Measurements from ENCODE around the gene EHMT2.

The EHMT2 gene

GRCh38 chr6:31884528-31885035 lies 12.9 kb downstream of the EHMT2 start:
- H3K27ac ChIP-seq: no peak overlapping the region
- no peak for TF ChIP-seq ZFX (IDR thresholded peaks at IDR 0.05)
- TF ChIP-seq CTCF (conservative IDR thresholded peaks at IDR 0.05): no peak

- no peak for TF ChIP-seq CTCF (conservative IDR thresholded peaks at IDR 0.05)
- no peak for TF ChIP-seq ZFX (IDR thresholded peaks at IDR 0.05)
- H3K27ac ChIP-seq: no peak overlapping the region
Measured at GRCh38 chr6:31883676-31884075, 13.8 kb downstream of the EHMT2 start.

- TF ChIP-seq CTCF (conservative IDR thresholded peaks at IDR 0.05) (no peak), ZFX (IDR thresholded peaks at IDR 0.05) (no peak)
- H3K27ac ChIP-seq: no peak overlapping the region
Measured at GRCh38 chr6:31882344-31882743, 15.2 kb downstream of the EHMT2 start.

GRCh38 chr6:31881136-31881859 lies 16.2 kb downstream of the EHMT2 start:
- peak overlapping the region; percentile 86; the same call in 1 of the 2 replicates for H3K27ac ChIP-seq
- TF ChIP-seq CTCF (conservative IDR thresholded peaks at IDR 0.05) (no peak), ZFX (IDR thresholded peaks at IDR 0.05) (no peak)

GRCh38 chr6:31880616-31881015 lies 16.9 kb downstream of the EHMT2 start:
- H3K27ac ChIP-seq: peak overlapping the region; percentile 86
- TF ChIP-seq CTCF (conservative IDR thresholded peaks at IDR 0.05) (no peak), ZFX (IDR thresholded peaks at IDR 0.05) (no peak)

GRCh38 chr6:31879901-31880300 lies 17.6 kb downstream of the EHMT2 start:
- TF ChIP-seq ZFX (IDR thresholded peaks at IDR 0.05) (no peak), CTCF (conservative IDR thresholded peaks at IDR 0.05) (no peak)
- H3K27ac ChIP-seq: peak overlapping the region; percentile 86

- TF ChIP-seq ZFX (IDR thresholded peaks at IDR 0.05) (no peak), CTCF (conservative IDR thresholded peaks at IDR 0.05) (no peak)
- peak overlapping the region; percentile 86 for H3K27ac ChIP-seq
Measured at GRCh38 chr6:31879143-31879542, 18.4 kb downstream of the EHMT2 start.

Data from C4-2B (cell line).